A549 (cell line): ENCODE results near the gene RFPL4AL1. TPM values are rescaled to one million over a fixed set of nuclear protein-coding genes. Genes with fewer than 3 reads are reported as not detected.

ENCODE experiments used
- ATAC-seq, 2 experiments: fragments of 200-7000 bp in 1 of 2; fragments of >200 bp in 1 of 2; cut with Nextera tagmentation in 1 of 2; cut with Tn5 transposase in 1 of 2; 3 replicates each; pipeline versions ENCODE4 v1.8.0 to v1.9.1; 2018 to 2020; ENCODE audit warnings: mild to moderate bottlenecking in 1 of 2, moderate library complexity in 1 of 2
- CTCF ChIA-PET: fragments of 300-600 bp; sonication (Branson Sonifier 250); formaldehyde crosslinking; extraction: SDS; loops from one replicate; lab custom pipeline; 2021; ENCODE audit warnings: antibody characterized with exemption, inconsistent platforms; lab: Yijun Ruan, JAX
- POLR2A ChIA-PET: fragments of 350-600 bp; formaldehyde crosslinking; extraction: SDS; loops from one replicate; lab custom pipeline; 2021; ENCODE audit warnings: antibody characterized with exemption, inconsistent platforms; lab: Yijun Ruan, JAX
- DNase-seq, 2 experiments: peaks; one replicate each; pipeline versions ENCODE4 v3.0.0 to v3.0.0-alpha.2; 2011 to 2016; ENCODE audit warnings: low read depth in 1 of 2, low spot score in 1 of 2
- FAIRE-seq: peaks from 2 replicates; lab custom pipeline; 2011; peaks lifted over from hg19 to GRCh38; lab: Jason Lieb, UNC
- H3K27ac ChIP-seq, 2 experiments: fragments of >200 bp; sonication (Bioruptor Twin); formaldehyde crosslinking; 3 replicates each; pipeline ENCODE4 v1.5.1; 2016 to 2017
- H3K4me1 ChIP-seq: fragments of >200 bp; sonication (Bioruptor Twin); formaldehyde crosslinking; 3 replicates; pipeline ENCODE4 v1.6.1; 2016
- H3K4me2 ChIP-seq: fragments of >200 bp; sonication (Bioruptor Twin); formaldehyde crosslinking; 3 replicates; pipeline ENCODE4 v1.6.1; 2016
- H3K4me3 ChIP-seq: fragments of >200 bp; sonication (Bioruptor Twin); formaldehyde crosslinking; 3 replicates; pipeline ENCODE4 v1.5.1; 2016
- H3K9me3 ChIP-seq: fragments of >200 bp; sonication (Bioruptor Twin); formaldehyde crosslinking; 3 replicates; pipeline ENCODE4 v1.6.1; 2016
- CBX2 ChIP-seq: fragments of 200-600 bp; sonication (generic); IDR thresholded peaks from 2 replicates; pipeline ENCODE4 v1.6.1; 2016; ENCODE audit warnings: low read depth, mild to moderate bottlenecking, borderline replicate concordance
- CBX8 ChIP-seq: fragments of 200-600 bp; sonication (generic); IDR thresholded peaks from 2 replicates; pipeline ENCODE4 v1.6.1; 2016
- EHMT2 ChIP-seq: fragments of 200-600 bp; sonication (generic); IDR thresholded peaks from 2 replicates; pipeline ENCODE4 v1.6.1; 2016; ENCODE audit warnings: antibody characterized with exemption, low read depth, mild to moderate bottlenecking, moderate library complexity
- EP300 ChIP-seq, 2 experiments: fragments of >200 bp; sonication (Bioruptor Twin); formaldehyde crosslinking; IDR thresholded peaks; 2 replicates in 1 of 2; 3 replicates in 1 of 2; pipeline ENCODE4 v1.6.1; 2016 to 2017
- FOSB ChIP-seq: fragments of 250-450 bp; sonication (Bioruptor Pico); IDR thresholded peaks from 2 replicates; pipeline ENCODE4 v1.5.0; 2020; ENCODE audit warnings: mild to moderate bottlenecking, moderate library complexity
- FOXS1 ChIP-seq: fragments of 250-450 bp; sonication (Bioruptor Pico); IDR thresholded peaks from 2 replicates; pipeline ENCODE4 v1.5.0; 2020; ENCODE audit warnings: mild to moderate bottlenecking, moderate library complexity
- HES2 ChIP-seq: fragments of >200 bp; sonication (Bioruptor Twin); formaldehyde crosslinking; IDR thresholded peaks from 2 replicates; pipeline ENCODE4 v1.6.1; 2016
- HEYL ChIP-seq: fragments of 250-450 bp; sonication (Bioruptor Pico); IDR thresholded peaks from 2 replicates; pipeline ENCODE4 v1.8.0; 2021; ENCODE audit warnings: mild to moderate bottlenecking, moderate library complexity
- HOXB5 ChIP-seq: fragments of 250-450 bp; sonication (Bioruptor Pico); IDR thresholded peaks from 2 replicates; pipeline ENCODE4 v1.5.0; 2020; ENCODE audit warnings: mild to moderate bottlenecking, moderate library complexity
- JUNB ChIP-seq: fragments of >200 bp; sonication (Bioruptor Twin); formaldehyde crosslinking; IDR thresholded peaks from 2 replicates; pipeline ENCODE4 v1.6.1; 2016
- KDM1A ChIP-seq: fragments of 200-600 bp; sonication (generic); IDR thresholded peaks from 2 replicates; pipeline ENCODE4 v1.6.1; 2016; ENCODE audit warnings: low read depth, mild to moderate bottlenecking
- KDM5A ChIP-seq: fragments of 200-600 bp; sonication (generic); IDR thresholded peaks from 2 replicates; pipeline ENCODE4 v1.6.1; 2016; ENCODE audit warnings: antibody characterized with exemption, mild to moderate bottlenecking
- MAX ChIP-seq: IDR thresholded peaks from 2 replicates; pipeline ENCODE4 v1.6.1; 2012
- NPAS2 ChIP-seq: fragments of 250-450 bp; sonication (Bioruptor Pico); IDR thresholded peaks from 2 replicates; pipeline ENCODE4 v1.8.0; 2022; ENCODE audit warnings: mild to moderate bottlenecking, moderate library complexity, borderline replicate concordance
- PBX3 ChIP-seq: IDR thresholded peaks from 2 replicates; pipeline ENCODE4 v1.6.1; 2012
- POLR2A ChIP-seq: IDR thresholded peaks from 2 replicates; pipeline ENCODE4 v1.6.1; 2012; ENCODE audit warnings: mild to moderate bottlenecking, low read length
- POLR2AphosphoS2 ChIP-seq: conservative IDR thresholded peaks from 2 replicates; pipeline ENCODE4 v1.6.1; 2012; ENCODE audit warnings: low read length, improper control_type of control experiment, inconsistent platforms
- RAD21 ChIP-seq, 2 experiments: fragments of >200 bp in 1 of 2; sonication (Bioruptor Twin) in 1 of 2; formaldehyde crosslinking in 1 of 2; IDR thresholded peaks in 1 of 2; conservative IDR thresholded peaks in 1 of 2; 2 replicates in 1 of 2; 3 replicates in 1 of 2; pipeline ENCODE4 v1.6.1; 2012 to 2018; ENCODE audit warnings: inconsistent platforms in 1 of 2
- RARB ChIP-seq: fragments of 250-450 bp; sonication (Bioruptor Pico); IDR thresholded peaks from 2 replicates; pipeline ENCODE4 v1.8.0; 2021; ENCODE audit warnings: mild to moderate bottlenecking, moderate library complexity
- RCOR1 ChIP-seq: fragments of 150-350 bp; IDR thresholded peaks from 2 replicates; pipeline ENCODE4 v1.6.1; 2014; ENCODE audit warnings: antibody characterized with exemption, low read length, low read depth
- RFX5 ChIP-seq: fragments of 450-650 bp; IDR thresholded peaks from 2 replicates; pipeline ENCODE4 v1.7.1; 2014; ENCODE audit warnings: antibody characterized with exemption, mild to moderate bottlenecking, moderate library complexity
- SMC3 ChIP-seq: fragments of >200 bp; sonication (Bioruptor Twin); formaldehyde crosslinking; IDR thresholded peaks from 3 replicates; pipeline ENCODE4 v1.6.1; 2018; ENCODE audit warnings: inconsistent platforms
- TFCP2L1 ChIP-seq: fragments of 250-450 bp; sonication (Bioruptor Pico); IDR thresholded peaks from 2 replicates; pipeline ENCODE4 v1.5.0; 2021; ENCODE audit warnings: mild to moderate bottlenecking
- ZC3H11A ChIP-seq: fragments of 450-650 bp; IDR thresholded peaks from 2 replicates; pipeline ENCODE4 v1.6.1; 2014; ENCODE audit warnings: antibody characterized with exemption, mild to moderate bottlenecking
- ZFP36 ChIP-seq: fragments of 450-650 bp; IDR thresholded peaks from 2 replicates; pipeline ENCODE4 v1.6.1; 2014; ENCODE audit warnings: borderline replicate concordance; ENCODE audit not compliant: partially characterized antibody
- ZNF302 ChIP-seq: fragments of 250-450 bp; sonication (Bioruptor Pico); IDR thresholded peaks from 2 replicates; pipeline ENCODE4 v1.9.0; 2021; ENCODE audit warnings: inconsistent platforms, mild to moderate bottlenecking, moderate library complexity
- ZSCAN20 ChIP-seq: fragments of 250-450 bp; sonication (Bioruptor Pico); IDR thresholded peaks from 2 replicates; pipeline ENCODE4 v1.8.0; 2022; ENCODE audit warnings: mild to moderate bottlenecking, moderate library complexity
- WGBS: methylation state at CpG from one replicate; pipeline ENCODE4 v1.1.6; 2017; ENCODE audit errors: missing lambda C conversion rate; 5-methylcytosine and 5-hydroxymethylcytosine counted together
- polyA plus RNA-seq, 4 experiments: library from polyadenylated mRNA; depleted of rRNA in 3 of 4; stranded (reverse); fragments of >200 nt; fragmentation: RNase III in 1 of 4; extraction: RNeasy Plus Mini Kit Qiagen cat#74134 plus additional on column Dnase treatment in 1 of 4; gene quantifications; 2 replicates in 3 of 4; 3 replicates in 1 of 4; pipeline ENCODE4 v1.2.3, GENCODE V29; 2011 to 2017
- TF ChIP-seq, protein P1 (sequence below): fragments of 450-650 bp; IDR thresholded peaks from 2 replicates; pipeline ENCODE4 v1.6.1; 2014; ENCODE audit warnings: antibody characterized with exemption
- TF ChIP-seq, protein P2 (sequence below): fragments of 250-450 bp; sonication (Bioruptor Pico); IDR thresholded peaks from 2 replicates; pipeline ENCODE4 v1.5.0; 2021; ENCODE audit warnings: mild to moderate bottlenecking, moderate library complexity, borderline replicate concordance
- TF ChIP-seq, protein P3 (sequence below): fragments of >200 bp; sonication (Bioruptor Twin); formaldehyde crosslinking; IDR thresholded peaks from 3 replicates; pipeline ENCODE4 v1.6.1; 2016
- TF ChIP-seq, protein P4 (sequence below): fragments of 150-350 bp; IDR thresholded peaks from 2 replicates; pipeline ENCODE4 v1.6.1; 2014; ENCODE audit warnings: low read depth, mild to moderate bottlenecking, low read length

RFPL4AL1 gene
- polyA plus RNA-seq, 2 of the 4 experiments (the other 2 are of a cell fraction) = not detected

GRCh38 chr19:55720801-55721200, 48.1 kb upstream of the RFPL4AL1 start:
- ChIA-PET CTCF (no interaction called here), POLR2A (no interaction called here)
- Histone ChIP-seq H3K9me3 (peaks cover 42% of the 10 kb centered on the region), H3K27ac (no peak overlapping the region), H3K4me3 (no peak overlapping the region), H3K4me2 (no peak overlapping the region), H3K4me1 (no peaks in the 10 kb centered on the region)
- no peak for ATAC-seq
- TF ChIP-seq RCOR1 (no peak), RFX5 (no peak), RARB (CRISPR knock-in tag) (no peak), ZC3H11A (no peak), KDM1A (no peak), RAD21 (conservative IDR thresholded peaks at IDR 0.05 in 1 of 2, IDR thresholded peaks at IDR 0.05 in 1 of 2) (no peak), ZNF302 (CRISPR knock-in tag) (no peak), CBX8 (no peak), ZSCAN20 (CRISPR knock-in tag) (no peak), PBX3 (no peak), HEYL (no peak), JUNB (no peak), ZFP36 (no peak)
- TF ChIP-seq, protein P1, sequence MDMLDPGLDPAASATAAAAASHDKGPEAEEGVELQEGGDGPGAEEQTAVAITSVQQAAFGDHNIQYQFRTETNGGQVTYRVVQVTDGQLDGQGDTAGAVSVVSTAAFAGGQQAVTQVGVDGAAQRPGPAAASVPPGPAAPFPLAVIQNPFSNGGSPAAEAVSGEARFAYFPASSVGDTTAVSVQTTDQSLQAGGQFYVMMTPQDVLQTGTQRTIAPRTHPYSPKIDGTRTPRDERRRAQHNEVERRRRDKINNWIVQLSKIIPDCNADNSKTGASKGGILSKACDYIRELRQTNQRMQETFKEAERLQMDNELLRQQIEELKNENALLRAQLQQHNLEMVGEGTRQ = no peak
- TF ChIP-seq, protein P2, sequence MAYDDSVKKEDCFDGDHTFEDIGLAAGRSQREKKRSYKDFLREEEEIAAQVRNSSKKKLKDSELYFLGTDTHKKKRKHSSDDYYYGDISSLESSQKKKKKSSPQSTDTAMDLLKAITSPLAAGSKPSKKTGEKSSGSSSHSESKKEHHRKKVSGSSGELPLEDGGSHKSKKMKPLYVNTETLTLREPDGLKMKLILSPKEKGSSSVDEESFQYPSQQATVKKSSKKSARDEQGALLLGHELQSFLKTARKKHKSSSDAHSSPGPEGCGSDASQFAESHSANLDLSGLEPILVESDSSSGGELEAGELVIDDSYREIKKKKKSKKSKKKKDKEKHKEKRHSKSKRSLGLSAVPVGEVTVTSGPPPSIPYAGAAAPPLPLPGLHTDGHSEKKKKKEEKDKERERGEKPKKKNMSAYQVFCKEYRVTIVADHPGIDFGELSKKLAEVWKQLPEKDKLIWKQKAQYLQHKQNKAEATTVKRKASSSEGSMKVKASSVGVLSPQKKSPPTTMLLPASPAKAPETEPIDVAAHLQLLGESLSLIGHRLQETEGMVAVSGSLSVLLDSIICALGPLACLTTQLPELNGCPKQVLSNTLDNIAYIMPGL (CRISPR knock-in tag) = no peak
- TF ChIP-seq, protein P3, sequence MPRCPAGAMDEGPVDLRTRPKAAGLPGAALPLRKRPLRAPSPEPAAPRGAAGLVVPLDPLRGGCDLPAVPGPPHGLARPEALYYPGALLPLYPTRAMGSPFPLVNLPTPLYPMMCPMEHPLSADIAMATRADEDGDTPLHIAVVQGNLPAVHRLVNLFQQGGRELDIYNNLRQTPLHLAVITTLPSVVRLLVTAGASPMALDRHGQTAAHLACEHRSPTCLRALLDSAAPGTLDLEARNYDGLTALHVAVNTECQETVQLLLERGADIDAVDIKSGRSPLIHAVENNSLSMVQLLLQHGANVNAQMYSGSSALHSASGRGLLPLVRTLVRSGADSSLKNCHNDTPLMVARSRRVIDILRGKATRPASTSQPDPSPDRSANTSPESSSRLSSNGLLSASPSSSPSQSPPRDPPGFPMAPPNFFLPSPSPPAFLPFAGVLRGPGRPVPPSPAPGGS = no peak
- 11% methylated on average over 3 of the region's 3 CpGs for WGBS
- no peak for FAIRE-seq
- no peak for DNase-seq

- 26% methylated on average over 8 of the region's 8 CpGs for WGBS
- Histone ChIP-seq H3K27ac (no peak overlapping the region), H3K9me3 (peaks cover 35% of the 10 kb centered on the region), H3K4me3 (no peak overlapping the region), H3K4me1 (no peaks in the 10 kb centered on the region)
- ChIA-PET POLR2A (no interaction called here), CTCF (no interaction called here)
- FAIRE-seq (no peak), DNase-seq (no peak), ATAC-seq (no peak)
- TF ChIP-seq EP300 (IDR thresholded peaks at IDR 0.05) (no peak), FOSB (no peak), MAX (no peak), FOXS1 (CRISPR knock-in tag) (no peak), HOXB5 (CRISPR knock-in tag) (no peak), TFCP2L1 (CRISPR knock-in tag) (no peak), POLR2AphosphoS2 (no peak), CBX2 (no peak), NPAS2 (CRISPR knock-in tag) (no peak), ZFP36 (no peak), EHMT2 (no peak), KDM5A (no peak), POLR2A (no peak), HES2 (no peak), SMC3 (no peak)
- TF ChIP-seq, protein P4, sequence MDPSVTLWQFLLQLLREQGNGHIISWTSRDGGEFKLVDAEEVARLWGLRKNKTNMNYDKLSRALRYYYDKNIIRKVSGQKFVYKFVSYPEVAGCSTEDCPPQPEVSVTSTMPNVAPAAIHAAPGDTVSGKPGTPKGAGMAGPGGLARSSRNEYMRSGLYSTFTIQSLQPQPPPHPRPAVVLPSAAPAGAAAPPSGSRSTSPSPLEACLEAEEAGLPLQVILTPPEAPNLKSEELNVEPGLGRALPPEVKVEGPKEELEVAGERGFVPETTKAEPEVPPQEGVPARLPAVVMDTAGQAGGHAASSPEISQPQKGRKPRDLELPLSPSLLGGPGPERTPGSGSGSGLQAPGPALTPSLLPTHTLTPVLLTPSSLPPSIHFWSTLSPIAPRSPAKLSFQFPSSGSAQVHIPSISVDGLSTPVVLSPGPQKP = no peak
- TF ChIP-seq, protein P2 (CRISPR knock-in tag) = no peak
- TF ChIP-seq, all 56 proteins: peak for 0
- H3K4me2 ChIP-seq = no peak overlapping the region
Observed at GRCh38 chr19:55723491-55723890, 45.4 kb upstream of the RFPL4AL1 start.
